Measurements from ENCODE around the gene SH3YL1.

The SH3YL1 gene

DNA sequence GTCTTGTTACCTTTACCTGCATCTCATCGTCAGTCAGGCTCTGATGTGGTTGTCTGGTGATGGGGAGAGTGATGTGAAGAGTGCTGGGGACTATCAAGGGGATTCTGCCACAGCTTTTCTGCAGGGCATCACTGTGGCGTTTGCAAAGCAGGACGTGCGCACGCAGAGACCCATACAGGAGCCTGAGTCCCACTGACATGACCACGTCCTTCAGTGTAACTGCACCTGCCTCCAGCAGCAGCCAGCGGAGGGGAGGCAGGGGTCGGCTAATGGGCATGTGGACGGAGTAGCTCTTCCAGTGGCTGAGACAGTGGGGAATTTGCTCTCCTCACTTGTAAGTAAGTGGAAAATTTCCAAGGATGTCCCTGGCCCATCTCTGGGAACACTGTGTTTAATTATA is 17.5 kb upstream of the SH3YL1 start:
- Histone ChIP-seq H3K9me3 (ENCODE audit: insufficient read depth, low read length) (no peaks in the 10 kb centered on the region), H3K79me2 (ENCODE audit: insufficient read depth, low read length) (peaks cover 17% of the 10 kb centered on the region), H3F3A (ENCODE audit: insufficient read depth) (no peaks in the 10 kb centered on the region), H3K4me3 (ENCODE audit: insufficient read depth, low read length, poor library complexity, severe bottlenecking) (no peak overlapping the region), H3K27me3 (ENCODE audit: low read length) (no peaks in the 10 kb centered on the region), H3K9ac (ENCODE audit: low read length) (no peak overlapping the region), H3K36me3 (ENCODE audit: low read length) (peaks cover 29% of the 10 kb centered on the region), H4K20me1 (ENCODE audit: low read depth, low read length) (no peaks in the 10 kb centered on the region), H2AFZ (ENCODE audit: low read depth, low read length, severe bottlenecking) (no peak overlapping the region), H3K27ac (ENCODE audit: low read depth, low read length) (no peak overlapping the region), H3K9me2 (replicated peaks; ENCODE audit: insufficient read depth, low read length) (no peaks in the 10 kb centered on the region), H3K4me2 (ENCODE audit: low read depth, low read length, poor library complexity, severe bottlenecking) (no peak overlapping the region)
- TF ChIP-seq, protein P1, sequence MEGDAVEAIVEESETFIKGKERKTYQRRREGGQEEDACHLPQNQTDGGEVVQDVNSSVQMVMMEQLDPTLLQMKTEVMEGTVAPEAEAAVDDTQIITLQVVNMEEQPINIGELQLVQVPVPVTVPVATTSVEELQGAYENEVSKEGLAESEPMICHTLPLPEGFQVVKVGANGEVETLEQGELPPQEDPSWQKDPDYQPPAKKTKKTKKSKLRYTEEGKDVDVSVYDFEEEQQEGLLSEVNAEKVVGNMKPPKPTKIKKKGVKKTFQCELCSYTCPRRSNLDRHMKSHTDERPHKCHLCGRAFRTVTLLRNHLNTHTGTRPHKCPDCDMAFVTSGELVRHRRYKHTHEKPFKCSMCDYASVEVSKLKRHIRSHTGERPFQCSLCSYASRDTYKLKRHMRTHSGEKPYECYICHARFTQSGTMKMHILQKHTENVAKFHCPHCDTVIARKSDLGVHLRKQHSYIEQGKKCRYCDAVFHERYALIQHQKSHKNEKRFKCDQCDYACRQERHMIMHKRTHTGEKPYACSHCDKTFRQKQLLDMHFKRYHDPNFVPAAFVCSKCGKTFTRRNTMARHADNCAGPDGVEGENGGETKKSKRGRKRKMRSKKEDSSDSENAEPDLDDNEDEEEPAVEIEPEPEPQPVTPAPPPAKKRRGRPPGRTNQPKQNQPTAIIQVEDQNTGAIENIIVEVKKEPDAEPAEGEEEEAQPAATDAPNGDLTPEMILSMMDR (IDR thresholded peaks at IDR 0.05; ENCODE audit: insufficient read depth, low read length, poor library complexity, severe bottlenecking) = no peak
- TF ChIP-seq EZH2phosphoT487 (conservative IDR thresholded peaks at IDR 0.05; ENCODE audit: low read length) = no peak

DNA sequence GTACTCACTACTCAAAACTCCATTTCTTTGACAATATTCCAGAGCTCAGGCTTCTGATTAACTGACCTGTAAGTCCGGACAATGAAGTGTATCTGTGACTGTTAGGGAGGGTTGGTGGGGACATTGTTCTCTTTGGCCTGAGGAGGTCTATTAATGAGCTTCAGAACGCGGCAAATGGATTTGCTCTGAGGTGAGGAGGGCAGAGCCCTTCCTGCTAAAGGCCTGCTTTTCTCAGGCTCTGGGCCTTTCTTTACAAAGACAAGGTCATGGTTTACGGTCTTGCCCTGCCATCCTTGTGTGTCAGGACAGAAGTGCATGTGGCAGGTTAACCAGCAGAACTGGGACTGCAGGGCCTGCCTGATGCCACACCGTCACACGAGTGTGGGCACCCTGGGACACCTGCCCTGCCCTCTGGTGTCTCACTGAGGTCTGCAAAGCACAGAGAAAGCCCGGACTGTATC is 16.8 kb upstream of the SH3YL1 start:
- no peaks in the 10 kb centered on the region for H3K27me3 ChIP-seq (ENCODE audit: low read length)
- H3K9ac ChIP-seq (ENCODE audit: low read length) = no peak overlapping the region
- no peak overlapping the region for H2AFZ ChIP-seq (ENCODE audit: low read depth, low read length, severe bottlenecking)
- H3K4me3 ChIP-seq (ENCODE audit: insufficient read depth, low read length, poor library complexity, severe bottlenecking) = no peak overlapping the region
- H3K36me3 ChIP-seq (ENCODE audit: low read length) = peaks cover 31% of the 10 kb centered on the region
- H3K9me2 ChIP-seq (replicated peaks; ENCODE audit: insufficient read depth, low read length) = no peaks in the 10 kb centered on the region
- no peaks in the 10 kb centered on the region for H3F3A ChIP-seq (ENCODE audit: insufficient read depth)
- no peak overlapping the region for H3K4me2 ChIP-seq (ENCODE audit: low read depth, low read length, poor library complexity, severe bottlenecking)
- no peaks in the 10 kb centered on the region; the same call in 1 of the 2 replicates for H4K20me1 ChIP-seq (ENCODE audit: low read depth, low read length)
- no peak overlapping the region for H3K27ac ChIP-seq (ENCODE audit: low read depth, low read length)
- TF ChIP-seq, protein P1 (IDR thresholded peaks at IDR 0.05; ENCODE audit: insufficient read depth, low read length, poor library complexity, severe bottlenecking) = no peak
- no peak for TF ChIP-seq EZH2phosphoT487 (conservative IDR thresholded peaks at IDR 0.05; ENCODE audit: low read length)
- no peaks in the 10 kb centered on the region for H3K9me3 ChIP-seq (ENCODE audit: insufficient read depth, low read length)
- H3K79me2 ChIP-seq (ENCODE audit: insufficient read depth, low read length) = peaks cover 23% of the 10 kb centered on the region

DNA sequence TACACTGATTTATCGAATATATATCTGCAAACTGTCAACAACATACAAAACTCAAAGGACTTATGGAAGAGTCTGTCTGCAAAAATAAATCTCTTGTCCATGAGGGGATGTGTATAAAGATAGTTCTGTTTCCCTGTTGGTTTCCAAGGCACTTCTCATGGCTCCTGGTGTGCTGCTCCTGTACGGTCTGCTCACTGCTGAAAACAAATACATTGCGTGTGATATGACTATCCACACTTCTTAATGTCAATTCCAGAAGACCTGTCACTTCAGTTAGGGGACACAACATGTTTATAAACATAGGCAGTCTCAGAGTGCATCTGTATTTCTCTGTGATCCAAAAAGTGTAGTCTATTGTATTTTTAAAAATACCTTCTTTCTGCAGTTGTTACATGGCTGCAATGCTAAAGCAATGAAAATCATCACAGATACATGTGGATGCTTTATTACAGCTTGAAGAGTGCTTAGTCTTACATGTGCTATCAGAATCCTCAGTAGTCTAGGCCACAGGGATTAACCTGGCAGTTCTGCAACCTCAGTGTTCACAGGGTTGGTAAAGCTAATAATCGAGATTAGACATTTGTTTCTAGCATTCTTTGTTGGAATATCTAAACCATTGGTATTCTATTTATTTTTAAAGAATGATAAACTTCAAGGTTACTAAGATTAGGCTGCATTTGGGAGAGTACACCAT is 16.3 kb upstream of the SH3YL1 start:
- Histone ChIP-seq H3K4me2 (ENCODE audit: low read depth, low read length, poor library complexity, severe bottlenecking) (no peak overlapping the region), H3K9me3 (ENCODE audit: insufficient read depth, low read length) (no peaks in the 10 kb centered on the region), H3K27me3 (ENCODE audit: low read length) (no peaks in the 10 kb centered on the region), H3K27ac (ENCODE audit: low read depth, low read length) (no peak overlapping the region), H3F3A (ENCODE audit: insufficient read depth) (no peaks in the 10 kb centered on the region), H3K79me2 (ENCODE audit: insufficient read depth, low read length) (peaks cover 28% of the 10 kb centered on the region), H3K9me2 (replicated peaks; ENCODE audit: insufficient read depth, low read length) (no peaks in the 10 kb centered on the region), H3K9ac (ENCODE audit: low read length) (no peak overlapping the region), H2AFZ (ENCODE audit: low read depth, low read length, severe bottlenecking) (no peak overlapping the region), H3K36me3 (ENCODE audit: low read length) (peaks cover 31% of the 10 kb centered on the region), H3K4me3 (ENCODE audit: insufficient read depth, low read length, poor library complexity, severe bottlenecking) (no peak overlapping the region), H4K20me1 (ENCODE audit: low read depth, low read length) (peaks cover 2% of the 10 kb centered on the region)
- no peak for TF ChIP-seq EZH2phosphoT487 (conservative IDR thresholded peaks at IDR 0.05; ENCODE audit: low read length)
- TF ChIP-seq, protein P1 (IDR thresholded peaks at IDR 0.05; ENCODE audit: insufficient read depth, low read length, poor library complexity, severe bottlenecking) = no peak

Data from SU-DHL-6 (cell line).